Kidney capillary endothelial cell (primary cell): ENCODE results near the gene RASAL1.
"Not testable (repeated sequence)": the region's sequence is repeated elsewhere in the genome, so short reads cannot be mapped to it uniquely, and the experiment has no call there.

ENCODE experiments used
- DNase-seq: peaks from one replicate; pipeline ENCODE4 v3.0.0-alpha.2; 2018; ENCODE audit warnings: low spot score

Gene RASAL1

DNA sequence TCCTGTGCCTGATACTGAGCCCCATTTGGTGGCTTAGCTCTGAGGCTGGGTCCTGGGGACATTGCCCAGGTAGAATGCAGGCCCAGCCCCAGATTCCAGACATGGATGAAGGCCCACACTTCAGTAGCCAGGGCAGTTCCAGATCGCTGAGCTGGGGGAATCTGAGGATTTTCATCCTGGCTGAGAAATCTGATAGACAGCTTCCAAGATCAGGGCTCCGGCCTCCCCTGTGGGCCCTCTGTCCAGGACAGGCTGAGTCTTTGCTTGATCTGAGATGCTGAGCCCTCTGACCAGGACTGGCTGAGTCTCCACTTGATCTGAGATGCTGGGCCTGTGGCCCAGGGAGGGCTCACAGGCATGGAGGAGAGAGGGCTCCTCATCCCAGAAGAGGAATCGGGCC is 3.3 kb upstream of the RASAL1 start:
- no peak for DNase-seq

GRCh38 chr12:113137861-113138783 is 2.6 kb upstream of the RASAL1 start:
- no peak for DNase-seq

DNA sequence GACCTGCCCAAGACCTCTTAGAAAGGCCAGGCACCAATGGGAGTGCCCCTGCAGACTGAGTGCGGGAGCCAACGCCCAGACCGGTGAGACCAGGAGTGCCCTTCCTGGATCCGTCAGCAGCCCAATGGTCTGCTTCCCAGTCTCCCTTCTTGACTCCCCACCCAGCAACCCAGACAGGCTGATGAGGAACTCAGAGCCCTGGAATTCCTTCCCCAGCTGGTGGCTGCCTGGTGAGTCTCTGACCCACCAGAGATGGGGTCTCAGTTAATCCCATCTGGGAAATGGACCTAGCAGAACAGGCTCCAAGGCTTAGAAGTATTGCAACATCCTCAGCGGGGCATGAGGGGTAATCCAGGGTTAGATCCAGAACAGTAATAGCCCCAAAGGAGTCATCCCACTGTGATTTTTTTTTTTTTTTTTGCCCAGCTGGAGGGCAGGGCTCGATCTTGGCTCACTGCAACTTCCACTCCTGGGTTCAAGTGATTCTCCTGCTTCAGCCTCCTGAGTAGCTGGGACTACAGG is 1.5 kb upstream of the RASAL1 start:
- no peak for DNase-seq

DNA sequence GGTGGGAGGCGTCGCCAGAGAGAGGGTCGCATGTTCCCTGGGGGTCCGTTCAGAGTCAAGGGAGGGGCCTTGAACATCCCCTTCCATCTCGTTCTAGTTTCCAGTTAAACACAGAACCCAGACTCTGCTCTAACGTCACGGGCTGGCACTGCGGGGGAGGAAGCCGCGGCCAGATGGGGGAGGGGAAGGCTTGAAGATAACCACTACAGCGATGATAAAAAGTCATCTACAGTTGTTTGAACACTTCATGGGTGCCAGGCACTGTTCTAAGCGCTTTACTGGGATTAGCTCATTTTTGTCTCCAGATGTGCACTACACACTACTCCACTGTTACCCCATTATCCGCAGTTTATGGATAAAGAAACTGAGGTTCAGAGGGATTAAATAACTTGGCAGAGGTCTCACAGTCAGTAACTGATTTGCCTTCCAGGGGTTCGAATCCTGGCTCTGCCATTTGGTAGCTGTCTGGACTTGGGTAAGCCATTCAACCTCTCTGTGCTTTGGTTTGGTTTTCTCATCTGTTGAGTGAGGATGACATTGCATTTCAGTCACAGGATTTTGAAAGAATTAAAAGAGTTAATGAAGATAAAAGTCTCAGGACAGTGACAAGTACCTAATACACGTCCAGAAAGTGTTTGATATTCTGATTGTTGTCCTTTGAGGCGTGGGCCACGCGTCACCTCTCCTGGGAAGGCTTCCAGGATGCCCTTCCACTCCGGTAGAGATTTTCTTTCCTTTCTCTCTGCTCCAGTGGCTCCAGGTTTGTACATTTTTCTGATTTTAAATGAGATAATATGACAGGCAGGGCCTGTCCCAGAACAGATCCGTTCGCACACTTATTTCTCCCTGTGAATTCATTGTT is 798 bp upstream of the RASAL1 start:
- no peak for DNase-seq

DNA sequence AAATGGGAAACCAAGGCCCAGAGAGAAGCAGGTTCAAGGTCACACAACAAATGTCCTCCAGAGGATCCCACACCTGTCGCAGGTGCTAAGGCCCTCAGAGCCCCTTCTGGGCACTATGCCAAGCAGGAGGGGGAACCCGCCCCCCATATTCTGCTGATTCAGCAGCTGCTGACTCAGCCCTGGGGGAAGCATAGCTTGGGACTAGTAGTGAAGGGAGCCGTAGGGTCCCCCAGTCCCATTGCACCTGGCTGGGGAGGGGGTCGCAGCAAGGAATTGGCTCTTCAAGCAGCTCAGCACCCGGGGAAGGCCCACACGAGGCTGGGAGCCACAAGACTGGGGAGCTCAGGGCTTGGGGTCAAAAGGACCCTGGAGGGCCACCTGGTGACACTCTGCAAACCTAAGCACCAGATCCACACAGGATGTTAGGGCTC is 1.0 kb downstream of the RASAL1 start:
- no peak for DNase-seq

DNA sequence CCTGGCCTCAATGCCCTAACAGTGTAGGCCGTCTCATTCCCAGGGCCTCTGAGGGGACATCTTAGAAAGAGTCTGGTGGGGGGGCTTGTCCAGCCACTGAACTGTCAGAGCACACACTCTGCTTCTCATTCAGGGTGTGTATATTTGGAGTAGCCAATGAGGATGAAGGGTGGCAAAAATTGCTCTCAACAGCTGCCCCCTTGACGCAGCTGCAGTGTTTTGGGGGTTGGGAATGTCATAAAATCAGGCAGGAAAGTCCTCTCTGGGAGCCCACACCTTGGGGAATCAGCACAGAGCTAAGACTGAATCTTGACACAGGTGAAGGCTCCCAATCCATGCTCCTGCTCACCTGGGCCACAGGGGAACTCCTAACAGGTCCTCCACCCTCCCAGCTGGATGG is 1.5 kb downstream of the RASAL1 start:
- DNase-seq = no peak

- no peak for DNase-seq
These were observed 1.9 kb downstream of the RASAL1 start for GRCh38 chr12:113133666-113134065.

DNA sequence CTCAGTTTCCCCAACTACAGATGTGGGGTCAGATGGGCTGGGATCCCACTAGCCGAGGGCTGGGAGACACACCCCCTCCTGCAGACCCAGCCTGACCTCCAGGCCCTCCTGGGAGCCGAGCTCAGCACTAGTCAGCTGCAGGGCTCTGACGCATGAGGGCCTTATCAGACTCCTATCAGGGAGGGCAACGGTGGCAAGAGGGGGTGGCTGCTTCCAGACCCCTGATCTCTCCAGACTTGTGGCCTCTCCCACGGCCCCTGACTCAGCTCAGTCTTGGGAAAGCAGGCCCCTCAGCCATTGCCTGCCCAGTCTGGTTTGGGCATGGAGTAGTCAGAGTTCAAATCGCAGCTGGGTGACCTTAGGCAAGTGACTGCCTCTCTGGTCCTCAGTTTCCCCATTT is 2.5 kb downstream of the RASAL1 start:
- DNase-seq = no peak

DNA sequence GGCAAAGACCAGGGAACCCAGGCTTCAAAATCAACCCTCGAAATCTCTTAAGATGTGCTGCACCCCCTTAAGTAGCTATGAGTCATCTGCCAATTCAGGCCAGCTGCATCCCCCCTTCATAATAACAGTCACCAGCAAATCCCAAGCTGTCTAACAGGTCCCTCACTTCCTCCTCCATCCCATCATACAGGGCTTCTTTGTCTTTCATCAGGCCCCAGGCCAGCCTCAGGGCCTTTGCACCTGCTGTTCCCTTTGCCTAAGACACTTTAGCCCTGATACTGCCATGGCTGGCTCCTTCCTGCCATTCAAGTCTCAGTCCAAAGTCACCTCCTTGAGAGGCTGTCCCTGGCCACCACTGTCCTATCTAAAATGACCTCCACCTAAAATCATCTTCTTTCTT is 4.0 kb downstream of the RASAL1 start:
- DNase-seq = no peak

DNA sequence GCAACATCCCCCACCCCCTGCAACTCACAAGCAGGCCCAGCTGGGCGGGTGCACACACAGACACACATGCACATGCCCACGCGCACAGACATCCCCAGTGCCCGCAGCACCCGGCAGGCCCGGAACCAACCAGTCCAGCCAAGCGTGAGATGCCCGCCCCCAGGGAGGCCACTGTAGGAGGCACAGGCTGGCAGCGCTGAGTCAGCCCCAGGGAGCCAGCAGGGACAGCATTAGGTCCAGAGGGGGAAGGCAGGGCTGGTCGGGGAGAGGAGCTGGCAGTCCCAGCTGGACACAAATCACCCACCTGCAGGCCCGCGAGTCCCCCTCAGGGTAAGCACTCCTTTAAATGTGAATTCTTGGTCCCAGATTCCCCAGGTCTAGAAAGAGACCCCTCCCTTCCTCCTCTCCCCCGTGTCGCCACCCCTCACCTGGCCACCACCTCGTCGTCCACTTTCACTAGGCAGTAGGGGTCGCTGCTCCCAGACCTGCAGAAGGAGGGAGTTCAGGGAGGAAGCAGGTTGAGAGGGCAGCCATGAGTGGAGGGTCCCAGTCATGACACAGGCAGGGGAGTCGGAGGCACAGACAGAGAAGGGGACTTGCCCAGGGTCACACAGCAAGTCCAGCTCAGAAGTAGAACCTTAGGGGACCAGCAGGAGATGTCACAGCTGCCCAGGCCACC is 5.0 kb downstream of the RASAL1 start:
- no peak for DNase-seq

DNA sequence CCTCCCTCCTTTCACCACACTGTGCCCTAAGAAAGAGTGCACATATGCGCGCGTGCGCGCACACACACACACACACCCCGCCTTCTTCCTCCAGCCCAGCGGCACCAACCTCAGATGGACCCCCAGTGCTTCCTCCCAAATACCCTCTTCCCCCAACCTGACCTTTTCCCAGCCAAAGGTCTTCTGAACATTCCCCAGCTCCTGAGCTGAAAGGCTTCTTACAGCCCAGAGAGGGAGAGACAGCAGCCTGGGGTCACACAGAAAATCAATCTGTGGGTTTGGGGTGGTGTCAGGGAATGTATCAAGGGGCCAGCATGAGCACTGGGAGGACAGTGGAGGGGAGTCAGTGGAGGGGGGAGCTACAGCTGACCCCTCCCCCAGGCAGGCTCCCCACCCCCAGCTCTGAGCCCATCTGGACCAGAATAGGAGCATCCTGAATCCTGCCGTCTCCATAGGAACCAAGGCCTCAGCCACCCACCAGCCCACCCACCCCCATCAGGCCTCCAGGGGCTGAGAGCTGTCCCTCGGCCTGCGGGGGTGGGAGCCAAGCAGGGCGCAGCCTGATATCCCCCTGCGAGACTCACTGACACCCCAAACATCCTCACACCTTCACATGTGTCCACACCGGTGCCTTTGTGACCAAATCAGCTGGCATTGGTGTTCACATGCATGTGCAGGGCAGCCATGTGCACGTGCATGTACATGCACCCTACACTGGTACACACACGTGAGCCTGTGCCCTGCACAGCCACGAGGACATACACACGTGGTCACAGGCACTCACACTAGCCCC is 5.7 kb downstream of the RASAL1 start:
- DNase-seq = no peak

- DNase-seq = no peak
These were observed 6.5 kb downstream of the RASAL1 start for GRCh38 chr12:113128802-113129663.

GRCh38 chr12:113127791-113128199 is 7.8 kb downstream of the RASAL1 start:
- no peak for DNase-seq

GRCh38 chr12:113120670-113121370 is 14.7 kb downstream of the RASAL1 start:
- DNase-seq = no peak

DNA sequence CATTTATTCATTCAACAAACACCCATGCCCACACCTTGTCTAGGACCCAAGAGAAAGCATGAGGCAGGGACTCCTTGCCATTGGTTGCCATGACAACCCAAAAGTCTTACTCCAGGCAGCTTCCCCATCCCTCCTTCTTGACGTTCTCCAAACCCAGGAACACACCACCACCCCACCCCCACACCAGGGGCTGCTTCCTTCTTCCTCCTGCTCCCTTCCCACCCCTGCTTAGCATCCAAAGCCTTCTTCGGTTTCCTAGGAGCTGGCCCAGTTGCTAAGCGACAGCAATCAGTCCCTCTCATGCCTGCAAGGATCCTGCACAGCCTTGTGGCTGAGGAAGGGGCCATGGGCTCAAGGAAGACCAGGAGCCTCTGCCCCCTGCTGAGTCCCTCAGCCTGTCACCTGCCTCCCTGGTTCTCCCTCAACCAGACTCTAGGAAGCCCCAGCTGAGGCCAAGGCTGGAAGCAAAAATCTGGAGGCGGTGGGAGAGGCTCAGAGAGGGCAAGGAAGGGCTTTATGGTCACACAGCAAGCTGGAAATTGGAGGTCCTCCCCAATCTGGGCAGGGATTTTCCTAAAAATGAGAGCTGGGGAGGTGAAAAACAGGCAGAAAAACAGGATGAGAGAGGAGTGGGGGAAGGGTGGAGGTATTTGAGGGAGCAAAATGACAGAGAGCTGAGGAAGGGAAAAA is 15.4 kb downstream of the RASAL1 start:
- DNase-seq = no peak

- DNase-seq = no peak
These were observed 17.4 kb downstream of the RASAL1 start for GRCh38 chr12:113118142-113118541.

DNA sequence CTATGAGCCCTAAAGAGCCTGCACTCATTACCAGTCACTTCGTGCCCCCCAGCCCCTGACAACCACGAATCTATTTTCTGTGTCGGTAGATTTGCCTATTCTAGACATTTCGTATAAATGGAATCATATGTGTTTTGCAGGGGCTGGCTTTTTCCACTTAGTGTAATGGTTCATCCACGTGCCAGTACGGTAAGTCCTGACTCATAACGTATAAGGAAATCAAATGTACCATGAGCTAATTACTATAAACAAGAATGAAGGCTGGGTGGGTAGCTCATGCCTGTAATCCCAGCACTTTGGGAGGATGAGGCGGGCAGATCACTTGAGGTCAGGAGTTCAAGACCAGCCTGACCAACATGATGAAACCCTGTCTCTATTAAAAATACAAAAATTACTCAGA is 17.9 kb downstream of the RASAL1 start:
- not testable (repeated sequence) for DNase-seq

GRCh38 chr12:113116875-113117274 is 18.7 kb downstream of the RASAL1 start:
- no peak for DNase-seq

DNA sequence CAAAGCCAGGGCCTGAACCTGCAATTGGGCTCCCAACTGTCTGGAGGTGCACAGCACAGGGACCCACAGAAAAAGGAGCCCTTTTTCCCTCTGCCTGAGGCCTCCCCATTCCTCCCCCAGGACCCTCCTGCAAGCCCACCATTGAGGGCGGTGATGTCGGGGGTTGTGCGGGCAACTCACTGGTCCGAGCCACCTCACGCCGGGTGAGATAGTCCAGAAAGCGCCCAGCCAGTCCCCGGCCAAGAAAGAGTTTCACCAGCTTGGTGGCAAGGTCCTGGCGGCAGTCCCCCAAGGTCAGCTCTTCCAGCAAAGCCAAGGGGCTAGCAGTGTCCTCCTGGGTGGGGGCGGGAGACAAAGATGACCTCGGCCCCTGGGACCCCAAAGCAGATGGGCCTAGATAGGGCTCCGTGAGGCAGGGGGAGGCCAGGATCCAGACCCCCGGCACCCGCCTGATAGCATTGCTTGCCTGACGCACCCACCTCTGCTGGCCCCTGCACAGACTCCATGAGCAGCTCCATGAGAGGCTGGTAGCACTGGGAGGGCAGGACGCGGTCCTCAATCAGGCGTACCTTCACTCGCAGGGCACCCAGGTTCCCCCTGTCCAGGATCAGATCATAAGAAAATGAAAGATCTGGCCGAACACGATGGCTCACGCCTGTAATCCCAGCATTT is 20.0 kb downstream of the RASAL1 start:
- no peak for DNase-seq
